GM19328 (cell line): ENCODE measurements around the gene S100A13.
A peak's percentile ranks its signal among the peaks of the same experiment; 100 is the strongest.
"Not testable (repeated sequence)": the region's sequence is repeated elsewhere in the genome, so short reads cannot be mapped to it uniquely, and the experiment has no call there.

Experiments used
- ATAC-seq: cut with Tn5 transposase; IDR thresholded peaks from one replicate; pipeline ENCODE4 v1.9.1; 2021; ENCODE audit warnings: mild to moderate bottlenecking, moderate library complexity; ENCODE audit not compliant: unreplicated experiment

Gene S100A13

DNA sequence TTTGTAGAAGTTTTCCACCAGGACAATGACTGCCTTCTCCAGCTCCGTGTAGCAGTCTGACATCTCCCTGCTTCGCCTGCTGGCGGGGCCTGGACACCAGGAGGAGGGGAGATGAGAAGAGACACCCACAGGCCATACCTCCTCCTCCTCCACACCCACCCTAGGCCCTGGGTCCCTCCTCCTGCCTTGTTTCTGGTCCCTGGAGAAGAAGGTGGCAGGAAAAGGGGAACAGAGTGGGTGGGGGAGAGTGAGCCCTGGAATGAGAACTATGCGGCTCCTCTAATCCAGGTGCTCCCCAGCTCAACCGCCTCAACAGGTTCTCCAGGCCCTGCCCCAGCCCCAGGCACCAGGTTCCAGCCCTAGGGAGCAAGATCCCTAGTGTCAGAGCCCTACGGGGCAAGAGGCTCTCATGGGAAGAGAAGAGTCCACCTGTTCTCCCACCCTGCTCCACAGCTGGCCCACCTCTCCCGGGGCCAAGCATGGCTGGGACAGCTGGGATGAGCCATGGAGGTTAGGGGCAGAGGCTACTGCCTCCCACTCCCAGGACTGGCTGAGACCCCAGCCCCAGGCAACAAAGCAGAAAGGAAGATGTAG is 19.1 kb downstream of the S100A13 start:
- ATAC-seq = no peak

DNA sequence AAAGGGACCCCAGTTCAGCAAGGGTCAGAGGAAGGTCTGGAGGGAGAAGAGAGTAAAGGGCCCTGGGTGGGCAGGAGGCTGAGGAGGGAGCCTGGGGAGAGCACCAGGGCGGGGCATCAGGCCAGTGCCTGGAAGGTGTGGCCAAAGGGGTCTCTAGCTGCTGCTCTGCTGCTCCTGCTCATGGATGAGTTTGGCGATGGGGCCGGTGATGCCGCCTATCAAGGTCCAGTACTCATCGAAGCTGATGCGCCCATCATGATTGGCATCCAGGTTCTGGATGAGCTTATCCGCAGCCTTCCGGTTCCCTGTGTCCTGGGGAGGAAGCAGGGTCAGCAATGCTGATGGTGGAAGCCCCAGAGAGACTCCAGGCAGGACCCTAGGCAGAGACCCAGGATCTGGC is 19.9 kb downstream of the S100A13 start:
- ATAC-seq = no peak

DNA sequence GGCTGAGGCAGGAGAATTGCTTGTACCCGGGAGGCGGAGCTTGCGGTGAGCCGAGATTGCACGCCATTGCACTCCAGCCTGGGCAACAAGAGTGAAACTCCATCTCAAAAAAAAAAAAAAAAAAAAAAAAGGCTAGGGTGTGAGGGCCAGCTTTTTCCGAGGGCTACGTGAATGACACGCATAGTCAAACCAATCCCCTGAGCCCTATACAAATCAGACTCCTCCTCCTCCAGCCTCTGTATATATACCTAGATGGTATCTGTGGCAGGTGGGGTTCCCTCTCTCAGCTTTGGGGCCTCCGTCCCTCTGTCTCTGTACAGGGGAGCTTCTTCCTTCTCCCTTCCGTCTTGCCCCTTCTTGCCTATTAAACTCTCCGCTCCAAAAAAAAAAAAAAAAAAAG is 21.1 kb downstream of the S100A13 start:
- no peak for ATAC-seq

DNA sequence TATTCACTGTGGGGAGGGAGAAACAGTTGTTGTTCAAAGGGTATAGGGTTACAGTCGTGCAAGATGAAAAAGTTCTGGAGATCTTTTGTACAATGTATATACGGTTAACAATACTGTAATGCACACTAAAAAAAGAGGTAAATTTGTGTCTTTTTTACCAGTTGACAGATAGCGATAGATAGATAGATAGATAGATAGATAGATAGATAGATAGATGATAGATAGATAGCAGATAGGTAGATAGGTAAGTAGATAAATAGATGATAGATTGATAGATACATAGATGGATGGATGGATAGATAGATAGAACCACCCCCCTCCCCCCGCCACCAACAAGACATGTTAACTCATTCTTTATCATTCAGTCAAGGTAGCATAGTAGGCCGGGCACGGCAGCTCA is 24.6 kb downstream of the S100A13 start:
- no peak for ATAC-seq

DNA sequence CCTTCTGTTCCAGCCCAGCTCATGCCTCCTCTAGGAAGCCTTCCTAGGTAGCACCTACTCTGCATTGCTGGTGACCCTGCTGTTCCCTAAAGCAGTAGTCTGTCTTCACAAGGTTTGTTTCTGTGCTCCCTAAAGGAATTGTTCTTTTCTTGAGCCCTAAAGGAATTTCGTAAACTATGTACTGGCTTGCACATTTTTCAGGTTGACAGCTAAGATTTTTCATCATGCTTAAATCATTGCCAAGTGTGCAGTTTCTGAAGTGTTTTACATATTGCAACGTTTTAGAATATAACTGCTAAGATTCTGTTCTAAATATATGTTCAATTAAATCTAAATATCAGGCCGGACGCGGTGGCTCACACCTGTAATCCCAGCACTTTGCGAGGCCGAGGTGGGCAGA is 27.5 kb downstream of the S100A13 start:
- ATAC-seq = no peak

DNA sequence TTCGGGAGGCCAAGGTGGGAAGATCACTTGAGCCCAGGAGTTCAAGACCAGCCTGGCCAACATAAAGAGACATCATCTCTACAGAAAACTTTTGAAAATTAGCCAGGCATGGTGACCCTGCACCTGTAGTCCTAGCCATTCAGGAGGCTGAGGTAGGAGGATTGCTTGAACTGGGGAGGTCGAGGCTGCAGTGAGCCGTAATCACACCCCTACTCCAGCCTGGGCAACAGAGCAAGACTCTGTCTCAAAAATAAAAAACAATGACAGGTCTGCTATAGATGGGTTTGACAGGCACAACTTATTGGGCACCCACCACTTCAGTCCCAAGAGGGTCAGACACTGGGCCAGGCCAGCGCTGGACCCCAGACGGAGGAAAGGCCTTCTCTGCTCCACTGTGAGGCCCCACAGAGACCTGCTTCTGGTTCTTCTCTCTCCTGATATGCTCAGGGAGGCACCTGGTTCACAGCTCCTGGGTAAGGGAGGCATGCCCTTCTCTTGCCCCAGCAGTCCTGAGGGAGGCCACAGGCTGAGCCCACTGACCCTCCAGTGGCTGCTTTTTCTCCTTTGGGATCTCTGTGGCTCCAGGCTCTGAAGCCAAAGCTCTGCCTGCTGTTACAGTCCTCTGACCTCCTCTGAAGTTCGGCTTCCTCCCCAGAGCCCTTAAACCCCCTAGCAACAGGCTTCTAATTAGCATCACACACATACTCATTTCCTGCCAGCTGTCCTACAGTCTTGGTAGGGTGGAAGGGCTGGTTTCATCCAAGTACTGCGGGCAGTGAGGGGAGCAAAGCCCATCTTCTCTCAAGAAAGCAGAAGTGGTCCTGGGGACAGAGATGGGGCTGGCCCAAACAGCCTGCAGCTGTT is 28.8 kb downstream of the S100A13 start:
- peak; percentile 86 for ATAC-seq

DNA sequence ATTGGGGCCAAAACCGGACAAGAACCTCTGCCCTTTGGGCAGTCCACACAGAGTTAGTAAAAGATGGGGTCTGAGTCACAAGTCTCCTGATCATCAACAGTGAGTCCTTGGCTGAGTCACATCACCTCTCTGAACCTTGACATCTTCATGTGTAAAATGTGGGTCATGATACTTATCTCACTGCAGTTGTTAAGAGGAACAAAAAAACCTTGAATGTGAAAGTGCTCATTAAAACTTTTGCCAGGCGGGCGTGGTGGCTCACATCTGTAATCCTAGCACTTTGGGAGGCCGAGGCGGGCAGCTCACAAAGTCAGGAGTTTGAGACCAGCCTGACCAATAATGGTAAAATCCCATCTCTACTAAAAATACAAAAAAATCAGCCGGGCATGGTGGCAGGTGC is 30.1 kb downstream of the S100A13 start:
- no peak for ATAC-seq

DNA sequence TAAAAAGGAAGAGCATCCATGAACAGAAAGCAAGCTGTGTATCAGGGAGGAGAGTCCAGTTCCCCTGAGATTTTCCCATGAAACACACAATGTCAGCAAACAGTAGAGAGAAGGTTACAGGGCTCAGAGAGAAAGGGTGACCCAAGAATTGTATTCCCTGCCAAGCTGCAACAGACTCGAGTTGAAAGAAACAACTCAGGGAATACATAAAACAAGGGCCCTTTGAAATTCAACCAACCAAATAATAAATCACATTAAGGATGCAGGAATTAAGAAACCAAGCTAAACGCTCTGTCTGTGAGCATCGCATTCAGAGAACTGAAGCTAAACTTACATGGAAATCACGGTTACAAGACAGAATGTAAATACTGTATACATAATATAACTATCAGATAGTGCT is 34.6 kb downstream of the S100A13 start:
- ATAC-seq = no peak

DNA sequence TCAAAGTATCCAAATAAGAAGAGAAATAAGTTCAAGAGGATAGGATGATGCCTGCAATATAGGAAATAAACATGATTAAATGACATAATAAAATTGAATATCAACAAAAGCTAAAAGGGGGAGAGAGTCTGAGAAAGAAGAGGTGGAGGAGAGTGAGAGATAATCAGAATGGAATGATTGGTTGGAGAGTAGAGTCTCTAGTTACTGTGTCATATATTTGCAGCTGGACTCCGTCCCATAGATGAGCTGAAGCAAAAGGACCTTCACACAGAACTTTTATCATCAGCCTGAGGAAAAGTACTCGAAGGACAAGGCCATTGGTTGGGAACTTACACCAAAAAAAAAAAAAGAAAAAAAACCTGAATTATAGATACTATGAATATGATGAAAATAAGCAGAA is 38.8 kb downstream of the S100A13 start:
- ATAC-seq = no peak

DNA sequence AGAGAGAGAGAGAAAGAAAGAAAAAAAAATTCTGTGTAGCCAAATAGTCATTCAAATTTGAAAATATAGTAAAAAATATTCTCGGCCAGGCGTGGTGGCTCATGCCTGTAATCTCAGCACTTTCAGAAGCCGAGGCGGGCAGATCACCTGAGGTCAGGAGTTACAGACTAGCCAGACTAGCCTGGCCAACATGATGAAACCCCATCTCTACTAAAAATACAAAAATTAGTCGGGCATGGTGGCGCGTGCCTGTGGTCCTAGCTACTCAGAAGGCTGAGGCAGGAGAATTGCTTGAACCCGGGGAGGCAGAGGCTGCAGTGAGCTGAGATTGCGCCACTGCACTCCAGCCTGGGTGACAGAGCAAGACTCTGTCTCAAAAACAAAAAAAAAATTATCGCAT is 39.3 kb downstream of the S100A13 start:
- ATAC-seq = not testable (repeated sequence)

DNA sequence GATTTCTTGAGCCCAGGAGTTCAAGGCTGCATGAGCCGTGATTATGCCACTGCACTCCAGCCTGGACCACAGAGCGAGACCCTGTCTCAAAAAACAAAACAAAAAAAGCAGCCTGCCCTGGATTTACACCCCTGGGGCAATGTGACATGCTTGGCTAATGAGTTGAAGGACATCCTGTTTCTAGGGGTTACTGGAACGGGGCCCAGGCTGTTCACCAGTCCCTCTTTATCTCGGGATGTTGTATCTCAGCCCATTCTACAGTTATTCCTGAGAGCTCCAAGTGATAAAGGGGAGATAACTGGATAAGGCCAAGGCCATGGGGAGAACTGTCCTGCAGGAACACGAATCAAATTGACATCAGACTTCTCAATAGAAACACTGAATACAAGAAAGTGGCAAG is 40.0 kb downstream of the S100A13 start:
- no peak for ATAC-seq

DNA sequence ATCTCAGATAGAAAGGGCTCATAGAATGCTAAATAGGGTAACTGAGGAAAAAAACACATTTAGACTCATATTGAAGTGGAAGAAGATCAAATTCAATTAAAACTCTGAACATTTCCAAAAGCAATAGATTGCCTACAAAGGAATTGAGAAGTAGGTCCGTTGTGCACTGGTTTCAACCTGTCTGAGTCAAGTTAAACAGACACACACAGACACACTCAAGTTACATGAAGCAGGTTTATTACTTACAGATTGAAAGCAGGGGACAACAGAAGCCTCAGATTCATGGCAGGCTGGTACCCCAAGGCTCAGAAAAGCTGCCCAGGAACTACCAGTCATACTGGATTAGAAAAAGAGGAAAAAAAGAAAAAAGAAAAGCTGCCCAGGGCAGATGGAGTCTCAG is 41.0 kb downstream of the S100A13 start:
- ATAC-seq = no peak

DNA sequence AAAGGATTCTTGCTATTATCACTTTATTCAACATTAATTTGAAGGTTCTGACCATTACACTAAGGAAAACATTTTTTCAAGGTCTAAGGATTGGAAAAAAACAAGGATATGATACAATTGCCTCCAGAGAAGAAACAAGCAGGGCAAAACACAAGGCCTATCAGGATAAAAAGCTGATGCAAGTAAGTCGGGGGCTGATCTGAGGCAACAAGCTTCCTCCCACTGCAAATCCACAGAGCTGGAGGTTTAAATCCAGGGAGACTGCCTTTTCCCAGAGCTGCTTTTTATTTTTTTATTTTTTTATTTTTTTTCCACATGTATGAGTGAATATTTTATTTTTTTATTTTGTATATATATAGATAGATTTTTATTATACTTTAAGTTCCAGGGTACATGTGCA is 42.3 kb downstream of the S100A13 start:
- no peak for ATAC-seq

DNA sequence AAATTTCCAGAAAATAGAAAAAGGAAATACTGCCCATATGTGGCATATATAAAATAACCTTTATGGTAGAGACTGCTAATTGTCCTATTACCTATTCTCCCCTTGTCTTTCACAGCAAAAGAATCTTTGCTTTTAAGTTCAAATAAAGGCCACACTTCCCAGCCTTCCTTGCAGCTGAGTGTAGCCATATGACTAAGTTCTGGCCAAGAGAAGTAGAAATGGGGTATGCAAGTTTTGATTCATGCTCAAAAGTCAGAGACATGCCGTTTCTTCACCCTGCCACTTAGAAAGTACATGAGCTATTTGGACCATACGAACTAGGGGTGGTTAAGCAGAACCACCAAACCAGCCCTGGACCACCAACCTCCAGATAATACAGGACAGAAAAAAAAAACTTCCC is 43.3 kb downstream of the S100A13 start:
- ATAC-seq = no peak

DNA sequence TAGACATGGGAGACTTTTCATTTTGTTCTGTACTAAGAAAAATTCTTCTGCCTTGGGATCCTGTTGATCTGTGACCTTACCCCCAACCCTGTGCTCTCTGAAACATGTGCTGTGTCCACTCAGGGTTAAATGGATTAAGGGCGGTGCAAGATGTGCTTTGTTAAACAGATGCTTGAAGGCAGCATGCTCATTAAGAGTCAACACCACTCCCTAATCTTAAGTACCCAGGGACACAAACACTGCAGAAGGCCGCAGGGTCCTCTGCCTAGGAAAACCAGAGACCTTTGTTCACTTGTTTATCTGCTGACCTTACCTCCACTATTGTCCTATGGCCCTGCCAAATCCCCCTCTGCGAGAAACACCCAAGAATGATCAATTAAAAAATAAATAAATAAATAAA is 43.8 kb downstream of the S100A13 start:
- not testable (repeated sequence) for ATAC-seq

DNA sequence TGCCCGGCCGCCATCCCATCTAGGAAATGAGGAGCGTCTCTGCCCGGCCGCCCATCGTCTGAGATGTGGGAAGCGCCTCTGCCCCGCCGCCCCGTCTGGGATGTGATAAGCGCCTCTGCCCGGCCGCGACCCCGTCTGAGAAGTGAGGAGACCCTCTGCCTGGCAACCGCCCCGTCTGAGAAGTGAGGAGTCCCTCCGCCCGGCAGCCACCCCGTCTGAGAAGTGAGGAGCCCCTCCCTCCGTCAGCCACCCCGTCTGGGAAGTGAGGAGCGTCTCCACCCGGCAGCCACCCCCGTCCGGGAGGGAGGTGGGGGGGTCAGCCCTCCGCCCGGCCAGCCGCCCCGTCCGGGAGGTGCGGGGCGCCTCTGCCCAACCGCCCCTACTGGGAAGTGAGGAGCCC is 44.5 kb downstream of the S100A13 start:
- ATAC-seq = not testable (repeated sequence)

DNA sequence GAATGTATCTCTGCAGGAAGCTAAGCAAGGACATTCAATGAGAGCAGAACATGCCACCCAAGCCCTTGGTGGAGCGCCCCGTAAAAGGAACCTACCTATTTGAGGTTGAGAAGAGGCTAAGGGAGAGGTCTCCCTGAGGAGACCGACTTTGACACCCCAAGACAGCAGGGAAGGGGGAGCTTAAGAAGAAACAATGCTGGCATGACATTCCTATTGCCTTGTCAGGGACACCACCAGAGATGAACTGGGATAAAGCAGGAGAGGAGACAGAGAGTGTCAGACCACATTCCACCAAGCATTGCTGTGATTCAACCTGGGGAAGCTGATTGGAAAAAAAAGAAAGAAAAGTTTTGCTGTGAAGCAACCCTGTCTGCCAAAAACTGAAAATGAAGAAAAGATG is 48.4 kb downstream of the S100A13 start:
- no peak for ATAC-seq

DNA sequence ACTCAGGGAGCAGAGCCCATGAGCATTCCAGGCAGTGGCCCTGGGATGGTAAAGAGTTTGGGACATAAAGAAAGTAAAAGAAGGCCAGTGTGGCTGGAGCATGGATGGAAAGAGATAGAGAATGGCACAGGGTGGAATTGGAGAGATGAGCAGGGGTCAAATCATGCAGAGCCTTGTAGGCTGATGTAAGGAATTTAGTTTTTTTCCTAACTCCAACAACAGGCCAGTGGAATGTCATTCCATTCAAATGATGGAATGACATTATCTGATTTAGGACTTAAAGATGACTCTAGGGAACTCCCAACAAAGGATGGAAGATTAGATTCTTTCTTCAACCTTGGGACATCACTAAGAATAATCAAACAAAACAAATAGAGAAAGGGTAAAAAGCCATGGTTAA is 48.8 kb downstream of the S100A13 start:
- ATAC-seq = no peak

DNA sequence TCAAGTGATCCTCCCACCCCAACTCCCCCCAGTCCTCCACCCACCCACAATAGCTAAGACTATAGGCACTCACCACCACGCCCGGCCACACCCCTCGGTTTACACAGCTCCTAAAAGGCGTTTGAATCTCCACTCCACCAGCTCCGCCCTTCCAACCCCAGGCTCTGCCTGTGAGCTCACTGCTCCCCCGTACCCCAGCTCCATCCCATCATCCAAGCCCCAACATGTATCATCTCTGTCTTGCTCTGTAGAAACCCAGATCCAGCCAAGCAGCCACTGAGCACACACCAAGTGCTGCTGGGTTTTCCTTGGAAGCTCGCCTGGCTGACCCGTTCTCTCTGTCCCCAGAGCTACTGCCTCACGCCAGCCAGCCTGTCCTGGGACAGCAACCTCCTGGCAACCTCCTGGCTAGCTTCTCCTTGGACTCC is 49.7 kb downstream of the S100A13 start:
- no peak for ATAC-seq

DNA sequence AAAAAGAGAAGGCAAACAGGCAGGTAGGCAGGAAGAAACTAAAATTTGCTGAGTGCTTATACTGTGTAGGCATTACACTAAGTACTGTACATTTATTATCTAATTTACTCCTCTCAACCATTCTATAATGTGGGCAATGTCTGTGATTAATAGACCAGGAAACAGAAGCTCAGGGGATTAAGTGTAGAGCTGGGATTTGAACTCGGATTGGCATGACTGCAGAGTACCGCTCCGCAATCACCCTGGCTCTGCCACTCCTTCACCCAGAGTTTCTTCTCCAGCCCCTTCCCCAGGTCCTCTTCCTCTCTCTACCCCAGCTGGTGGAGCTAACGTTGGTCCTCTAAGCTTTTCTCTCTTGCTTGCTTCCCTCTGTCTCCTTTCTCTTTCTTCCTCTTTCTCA is 50.2 kb downstream of the S100A13 start:
- ATAC-seq = no peak

DNA sequence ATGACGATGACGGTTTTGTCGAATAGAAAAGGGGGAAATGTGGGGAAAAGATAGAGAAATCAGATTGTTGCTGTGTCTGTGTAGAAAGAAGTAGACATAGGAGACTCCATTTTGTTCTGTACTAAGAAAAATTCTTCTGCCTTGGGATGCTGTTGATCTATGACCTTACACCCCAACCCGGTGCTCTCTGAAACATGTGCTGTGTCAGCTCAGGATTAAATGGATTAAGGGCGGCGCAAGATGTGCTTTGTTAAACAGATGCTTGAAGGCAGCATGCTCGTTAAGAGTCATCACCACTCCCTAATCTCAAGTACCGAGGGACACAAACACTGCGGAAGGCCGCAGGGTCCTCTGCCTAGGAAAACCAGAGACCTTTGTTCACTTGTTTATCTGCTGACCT is 51.8 kb downstream of the S100A13 start:
- not testable (repeated sequence) for ATAC-seq

DNA sequence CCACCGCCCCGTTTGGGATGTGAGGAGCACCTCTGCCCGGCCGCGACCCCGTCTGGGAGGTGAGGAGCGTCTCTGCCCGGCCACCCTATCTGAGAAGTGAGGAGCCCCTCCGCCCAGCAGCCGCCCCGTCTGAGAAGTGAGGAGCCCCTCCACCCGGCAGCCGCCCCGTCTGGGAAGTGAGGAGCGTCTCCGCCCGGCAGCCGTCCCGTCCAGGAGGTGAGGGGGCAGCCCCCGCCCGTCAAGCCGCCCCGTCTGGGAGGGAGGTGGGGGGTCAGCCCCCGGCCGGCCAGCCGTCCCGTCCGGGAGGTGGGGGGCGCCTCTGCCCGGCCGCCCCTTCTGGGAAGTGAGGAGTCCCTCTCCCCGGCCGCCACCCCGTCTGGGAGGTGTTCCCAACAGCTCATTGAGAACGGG is 52.2 kb downstream of the S100A13 start:
- not testable (repeated sequence) for ATAC-seq

DNA sequence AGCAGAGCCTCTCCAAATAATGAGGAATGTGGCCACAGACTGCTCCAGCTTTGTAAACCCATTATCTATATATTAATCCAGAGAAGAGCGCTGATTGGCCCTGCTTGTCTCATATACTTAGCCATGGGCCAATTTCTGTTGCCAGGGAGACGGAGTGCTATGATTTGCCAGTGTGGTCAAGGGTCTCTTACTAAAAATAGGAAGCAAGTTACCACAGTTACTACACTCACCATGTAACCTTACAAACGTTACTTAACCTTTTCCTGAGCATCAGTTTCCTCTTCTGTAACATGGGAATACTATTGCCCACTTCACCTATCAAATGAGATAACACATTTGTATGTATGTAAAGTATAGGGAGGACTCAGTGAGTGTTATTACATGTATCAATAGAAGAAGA is 54.0 kb downstream of the S100A13 start:
- no peak for ATAC-seq
